SKM-1 (cell line): ENCODE results near the gene LAMA5.

Experiments
- DNase-seq: peaks from one replicate; lab custom pipeline; 2025; ENCODE audit not compliant: unreplicated experiment; lab: John Stamatoyannopoulos, UW

The LAMA5 gene

GRCh38 chr20:62289898-62290297 lies 77.2 kb downstream of the LAMA5 start:
- DNase-seq, result no peak

GRCh38 chr20:62289131-62289530 lies 78.0 kb downstream of the LAMA5 start:
- no peak for DNase-seq

- no peak for DNase-seq
These were observed 78.5 kb downstream of the LAMA5 start for GRCh38 chr20:62288535-62289105.

GRCh38 chr20:62287759-62288534 lies 79.2 kb downstream of the LAMA5 start:
- DNase-seq, result no peak

- DNase-seq, result no peak
These were observed 80.0 kb downstream of the LAMA5 start for GRCh38 chr20:62287129-62287528.

- DNase-seq, result no peak
These were observed 80.5 kb downstream of the LAMA5 start for GRCh38 chr20:62286493-62287064.

- DNase-seq, result no peak
These were observed 81.4 kb downstream of the LAMA5 start for GRCh38 chr20:62285722-62286121.

- no peak for DNase-seq
These were observed 82.0 kb downstream of the LAMA5 start for GRCh38 chr20:62285151-62285550.

- no peak for DNase-seq
These were observed 82.7 kb downstream of the LAMA5 start for GRCh38 chr20:62284448-62284847.

GRCh38 chr20:62282877-62283503 lies 84.1 kb downstream of the LAMA5 start:
- no peak for DNase-seq

GRCh38 chr20:62282103-62282502 lies 85.0 kb downstream of the LAMA5 start:
- DNase-seq, result no peak

GRCh38 chr20:62281161-62281933 lies 85.8 kb downstream of the LAMA5 start:
- no peak for DNase-seq

GRCh38 chr20:62280303-62280702 lies 86.8 kb downstream of the LAMA5 start:
- DNase-seq, result no peak

- no peak for DNase-seq
These were observed 89.9 kb downstream of the LAMA5 start for GRCh38 chr20:62277253-62277652.

GRCh38 chr20:62276439-62276838 lies 90.7 kb downstream of the LAMA5 start:
- DNase-seq, result no peak

- DNase-seq, result no peak
These were observed 91.9 kb downstream of the LAMA5 start for GRCh38 chr20:62275219-62275618.

GRCh38 chr20:62274332-62274950 lies 92.7 kb downstream of the LAMA5 start:
- no peak for DNase-seq

GRCh38 chr20:62273416-62273815 lies 93.7 kb downstream of the LAMA5 start:
- no peak for DNase-seq

GRCh38 chr20:62272200-62272599 lies 94.9 kb downstream of the LAMA5 start:
- no peak for DNase-seq

- DNase-seq, result no peak
These were observed 97.2 kb downstream of the LAMA5 start for GRCh38 chr20:62269871-62270270.

GRCh38 chr20:62269378-62269777 lies 97.7 kb downstream of the LAMA5 start:
- no peak for DNase-seq
